ENCODE results near the gene FOXQ1. TPM values are rescaled to one million over a fixed set of nuclear protein-coding genes. Genes with fewer than 3 reads are reported as not detected.

Gene FOXQ1
- total and polyA plus RNA-seq, 2 of the 13 experiments (the other 11 are each of a cell fraction or from before 2014, with no cell fraction given), result 35.2 to 39.8 TPM

DNA sequence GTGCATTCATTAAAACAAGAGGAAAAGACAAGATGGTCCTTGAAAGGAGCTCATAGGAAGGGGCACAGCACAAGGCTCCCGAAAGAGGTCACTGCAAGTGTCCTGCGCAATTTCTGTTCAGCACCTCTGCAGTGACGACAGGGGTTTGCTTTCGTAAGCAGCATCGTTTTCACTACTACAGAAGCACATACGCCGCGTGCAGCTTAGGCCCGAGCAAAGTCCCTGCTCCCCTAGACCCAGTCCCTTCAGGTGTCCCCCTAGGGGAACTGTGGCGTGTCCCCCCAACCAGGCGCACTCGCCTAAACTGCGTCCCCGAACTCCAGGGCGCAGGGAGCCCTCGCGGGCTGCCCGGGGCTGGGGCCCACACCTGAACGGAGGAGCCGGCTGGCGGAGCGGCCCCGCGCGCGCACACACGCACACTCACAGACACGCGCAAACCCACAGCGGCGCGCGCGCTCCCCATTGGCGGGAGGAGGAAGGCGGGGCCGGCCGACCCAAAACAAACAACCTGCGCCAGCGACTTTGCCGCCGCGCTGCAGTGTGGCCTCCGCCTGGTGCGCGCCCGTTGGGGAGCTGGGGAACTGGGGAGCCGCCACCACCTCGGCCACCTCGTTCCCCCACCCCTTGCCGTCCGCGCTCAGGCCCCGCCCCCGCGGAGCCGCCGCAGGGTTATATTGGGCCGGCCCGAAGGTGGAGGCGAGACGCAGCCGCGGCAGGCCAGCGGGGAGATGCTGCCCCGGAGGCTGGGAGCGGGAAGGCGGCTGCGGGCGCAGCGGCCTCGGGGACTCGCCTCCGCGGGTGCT, at the start of gene FOXQ1 (continued):
- TF ChIP-seq ZNF282 (IDR thresholded peaks at IDR 0.05; ENCODE audit: partially characterized antibody) (no peak), NFE2L1 (CRISPR knock-in tag; IDR thresholded peaks at IDR 0.05; ENCODE audit: borderline replicate concordance) (no peak), IRF2 (CRISPR knock-in tag; IDR thresholded peaks at IDR 0.05) (peak; percentile 93), ZNF264 (CRISPR knock-in tag; IDR thresholded peaks at IDR 0.05) (peak; percentile 90), ZFAT (CRISPR knock-in tag; conservative IDR thresholded peaks at IDR 0.05) (peak; percentile 83), HNF4G (IDR thresholded peaks at IDR 0.05; ENCODE audit: borderline replicate concordance, low read depth, low read length) (peak; percentile 69), HNF4G (CRISPR knock-in tag; IDR thresholded peaks at IDR 0.05; ENCODE audit: borderline replicate concordance, low read depth) (peak; percentile 66), SMAD3 (CRISPR knock-in tag; IDR thresholded peaks at IDR 0.05) (peak; percentile 73; the same call in 1 of the 2 replicates), MBNL3 (CRISPR knock-in tag; conservative IDR thresholded peaks at IDR 0.05) (no peak), CCDC6 (CRISPR knock-in tag; IDR thresholded peaks at IDR 0.05) (peak; percentile 67), POGZ (CRISPR knock-in tag; IDR thresholded peaks at IDR 0.05) (peak; percentile 92), HOXA7 (CRISPR knock-in tag; IDR thresholded peaks at IDR 0.05) (no peak), SIX4 (CRISPR knock-in tag; IDR thresholded peaks at IDR 0.05) (no peak; the same call in none of the 2 replicates), ZNF326 (CRISPR knock-in tag; IDR thresholded peaks at IDR 0.05; ENCODE audit: borderline replicate concordance) (peak; percentile 12; the same call in 1 of the 2 replicates), ZNF775 (CRISPR knock-in tag; IDR thresholded peaks at IDR 0.05; ENCODE audit: borderline replicate concordance) (peak; percentile 27; the same call in 1 of the 2 replicates), SIN3B (IDR thresholded peaks at IDR 0.05; ENCODE audit: low read length) (peak; percentile 33; the same call in 1 of the 2 replicates)
- TF ChIP-seq, protein P1, sequence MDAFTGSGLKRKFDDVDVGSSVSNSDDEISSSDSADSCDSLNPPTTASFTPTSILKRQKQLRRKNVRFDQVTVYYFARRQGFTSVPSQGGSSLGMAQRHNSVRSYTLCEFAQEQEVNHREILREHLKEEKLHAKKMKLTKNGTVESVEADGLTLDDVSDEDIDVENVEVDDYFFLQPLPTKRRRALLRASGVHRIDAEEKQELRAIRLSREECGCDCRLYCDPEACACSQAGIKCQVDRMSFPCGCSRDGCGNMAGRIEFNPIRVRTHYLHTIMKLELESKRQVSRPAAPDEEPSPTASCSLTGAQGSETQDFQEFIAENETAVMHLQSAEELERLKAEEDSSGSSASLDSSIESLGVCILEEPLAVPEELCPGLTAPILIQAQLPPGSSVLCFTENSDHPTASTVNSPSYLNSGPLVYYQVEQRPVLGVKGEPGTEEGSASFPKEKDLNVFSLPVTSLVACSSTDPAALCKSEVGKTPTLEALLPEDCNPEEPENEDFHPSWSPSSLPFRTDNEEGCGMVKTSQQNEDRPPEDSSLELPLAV (CRISPR knock-in tag; conservative IDR thresholded peaks at IDR 0.05; ENCODE audit: low read depth), result 0 out of 2 replicates have a peak, but pooled peaks have one; percentile 73
- TF ChIP-seq, protein P2, sequence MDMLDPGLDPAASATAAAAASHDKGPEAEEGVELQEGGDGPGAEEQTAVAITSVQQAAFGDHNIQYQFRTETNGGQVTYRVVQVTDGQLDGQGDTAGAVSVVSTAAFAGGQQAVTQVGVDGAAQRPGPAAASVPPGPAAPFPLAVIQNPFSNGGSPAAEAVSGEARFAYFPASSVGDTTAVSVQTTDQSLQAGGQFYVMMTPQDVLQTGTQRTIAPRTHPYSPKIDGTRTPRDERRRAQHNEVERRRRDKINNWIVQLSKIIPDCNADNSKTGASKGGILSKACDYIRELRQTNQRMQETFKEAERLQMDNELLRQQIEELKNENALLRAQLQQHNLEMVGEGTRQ (IDR thresholded peaks at IDR 0.05; ENCODE audit: low read depth, low read length), result no peak
- TF ChIP-seq, protein P2 (CRISPR knock-in tag; IDR thresholded peaks at IDR 0.05; ENCODE audit: borderline replicate concordance), result no peak; the same call in 1 of the 2 replicates
- TF ChIP-seq, protein P3, sequence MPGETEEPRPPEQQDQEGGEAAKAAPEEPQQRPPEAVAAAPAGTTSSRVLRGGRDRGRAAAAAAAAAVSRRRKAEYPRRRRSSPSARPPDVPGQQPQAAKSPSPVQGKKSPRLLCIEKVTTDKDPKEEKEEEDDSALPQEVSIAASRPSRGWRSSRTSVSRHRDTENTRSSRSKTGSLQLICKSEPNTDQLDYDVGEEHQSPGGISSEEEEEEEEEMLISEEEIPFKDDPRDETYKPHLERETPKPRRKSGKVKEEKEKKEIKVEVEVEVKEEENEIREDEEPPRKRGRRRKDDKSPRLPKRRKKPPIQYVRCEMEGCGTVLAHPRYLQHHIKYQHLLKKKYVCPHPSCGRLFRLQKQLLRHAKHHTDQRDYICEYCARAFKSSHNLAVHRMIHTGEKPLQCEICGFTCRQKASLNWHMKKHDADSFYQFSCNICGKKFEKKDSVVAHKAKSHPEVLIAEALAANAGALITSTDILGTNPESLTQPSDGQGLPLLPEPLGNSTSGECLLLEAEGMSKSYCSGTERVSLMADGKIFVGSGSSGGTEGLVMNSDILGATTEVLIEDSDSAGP (CRISPR knock-in tag; IDR thresholded peaks at IDR 0.05; ENCODE audit: borderline replicate concordance), result peak; percentile 88; the same call in 1 of the 2 replicates
- TF ChIP-seq, protein P4, sequence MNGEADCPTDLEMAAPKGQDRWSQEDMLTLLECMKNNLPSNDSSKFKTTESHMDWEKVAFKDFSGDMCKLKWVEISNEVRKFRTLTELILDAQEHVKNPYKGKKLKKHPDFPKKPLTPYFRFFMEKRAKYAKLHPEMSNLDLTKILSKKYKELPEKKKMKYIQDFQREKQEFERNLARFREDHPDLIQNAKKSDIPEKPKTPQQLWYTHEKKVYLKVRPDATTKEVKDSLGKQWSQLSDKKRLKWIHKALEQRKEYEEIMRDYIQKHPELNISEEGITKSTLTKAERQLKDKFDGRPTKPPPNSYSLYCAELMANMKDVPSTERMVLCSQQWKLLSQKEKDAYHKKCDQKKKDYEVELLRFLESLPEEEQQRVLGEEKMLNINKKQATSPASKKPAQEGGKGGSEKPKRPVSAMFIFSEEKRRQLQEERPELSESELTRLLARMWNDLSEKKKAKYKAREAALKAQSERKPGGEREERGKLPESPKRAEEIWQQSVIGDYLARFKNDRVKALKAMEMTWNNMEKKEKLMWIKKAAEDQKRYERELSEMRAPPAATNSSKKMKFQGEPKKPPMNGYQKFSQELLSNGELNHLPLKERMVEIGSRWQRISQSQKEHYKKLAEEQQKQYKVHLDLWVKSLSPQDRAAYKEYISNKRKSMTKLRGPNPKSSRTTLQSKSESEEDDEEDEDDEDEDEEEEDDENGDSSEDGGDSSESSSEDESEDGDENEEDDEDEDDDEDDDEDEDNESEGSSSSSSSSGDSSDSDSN (CRISPR knock-in tag; IDR thresholded peaks at IDR 0.05), result peak; percentile 99
- TF ChIP-seq, protein P5, sequence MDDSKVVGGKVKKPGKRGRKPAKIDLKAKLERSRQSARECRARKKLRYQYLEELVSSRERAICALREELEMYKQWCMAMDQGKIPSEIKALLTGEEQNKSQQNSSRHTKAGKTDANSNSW (CRISPR knock-in tag; IDR thresholded peaks at IDR 0.05; ENCODE audit: borderline replicate concordance), result peak; percentile 80
